NOMO-1 treated with dmso at 0.1 percent for 144 hours (cell line): Measurements from ENCODE around the gene PUSL1.

Experiments used
- DNase-seq: peaks from one replicate; lab custom pipeline; 2025; ENCODE audit not compliant: unreplicated experiment; lab: John Stamatoyannopoulos, UW

Gene PUSL1

GRCh38 chr1:1324084-1324523, 15.7 kb downstream of the PUSL1 start:
- DNase-seq = no peak

- DNase-seq = peak; percentile 85
Measured at GRCh38 chr1:1324524-1325287, 16.3 kb downstream of the PUSL1 start, which contains the start of the genes CPTP and INTS11. CPTP (plus strand) TSS chr1:1324802; CDS start chr1:1326911, 2,109 bp downstream. INTS11 (minus strand) TSS chr1:1324660; CDS start chr1:1324608, 52 bp downstream.

GRCh38 chr1:1325288-1326074, 17.1 kb downstream of the PUSL1 start:
- no peak for DNase-seq

GRCh38 chr1:1326075-1326605, 17.7 kb downstream of the PUSL1 start:
- no peak for DNase-seq

GRCh38 chr1:1327291-1327690, 18.9 kb downstream of the PUSL1 start:
- no peak for DNase-seq

- DNase-seq = no peak
Measured at GRCh38 chr1:1328254-1328653, 19.9 kb downstream of the PUSL1 start.

GRCh38 chr1:1329304-1330210, 21.2 kb downstream of the PUSL1 start:
- DNase-seq = no peak

- DNase-seq = no peak
Measured at GRCh38 chr1:1330366-1331067, 22.1 kb downstream of the PUSL1 start.

- no peak for DNase-seq
Measured at GRCh38 chr1:1331068-1331965, 22.9 kb downstream of the PUSL1 start, which contains the start of gene TAS1R3. TAS1R3 (plus strand) TSS chr1:1331280; CDS start chr1:1331346, 66 bp downstream.

GRCh38 chr1:1332031-1332755, 23.8 kb downstream of the PUSL1 start:
- no peak for DNase-seq

GRCh38 chr1:1332774-1333480, 24.5 kb downstream of the PUSL1 start:
- DNase-seq = no peak

- no peak for DNase-seq
Measured at GRCh38 chr1:1333551-1334241, 25.3 kb downstream of the PUSL1 start.

GRCh38 chr1:1334835-1335234, 26.4 kb downstream of the PUSL1 start:
- DNase-seq = no peak

- no peak for DNase-seq
Measured at GRCh38 chr1:1335283-1335682, 26.9 kb downstream of the PUSL1 start.

- DNase-seq = no peak
Measured at GRCh38 chr1:1335792-1336248, 27.4 kb downstream of the PUSL1 start.

- DNase-seq = no peak
Measured at GRCh38 chr1:1336446-1336845, 28.0 kb downstream of the PUSL1 start.
